A549 (cell line): ENCODE results near the gene NEGR1. TPM values are rescaled to one million over a fixed set of nuclear protein-coding genes. Genes with fewer than 3 reads are reported as not detected.

Experiments
- ATAC-seq, 2 experiments: fragments of 200-7000 bp in 1 of 2; fragments of >200 bp in 1 of 2; cut with Nextera tagmentation in 1 of 2; cut with Tn5 transposase in 1 of 2; 3 replicates each; pipeline versions ENCODE4 v1.8.0 to v1.9.1; 2018 to 2020; ENCODE audit warnings: mild to moderate bottlenecking in 1 of 2, moderate library complexity in 1 of 2
- CTCF ChIA-PET: fragments of 300-600 bp; sonication (Branson Sonifier 250); formaldehyde crosslinking; extraction: SDS; loops from one replicate; lab custom pipeline; 2021; ENCODE audit warnings: antibody characterized with exemption, inconsistent platforms; lab: Yijun Ruan, JAX
- POLR2A ChIA-PET: fragments of 350-600 bp; formaldehyde crosslinking; extraction: SDS; loops from one replicate; lab custom pipeline; 2021; ENCODE audit warnings: antibody characterized with exemption, inconsistent platforms; lab: Yijun Ruan, JAX
- DNase-seq, 2 experiments: peaks; one replicate each; pipeline versions ENCODE4 v3.0.0 to v3.0.0-alpha.2; 2011 to 2016; ENCODE audit warnings: low read depth in 1 of 2, low spot score in 1 of 2
- FAIRE-seq: peaks from 2 replicates; lab custom pipeline; 2011; peaks lifted over from hg19 to GRCh38; lab: Jason Lieb, UNC
- H3K27ac ChIP-seq, 2 experiments: fragments of >200 bp; sonication (Bioruptor Twin); formaldehyde crosslinking; 3 replicates each; pipeline ENCODE4 v1.5.1; 2016 to 2017
- H3K4me1 ChIP-seq: fragments of >200 bp; sonication (Bioruptor Twin); formaldehyde crosslinking; 3 replicates; pipeline ENCODE4 v1.6.1; 2016
- H3K4me2 ChIP-seq: fragments of >200 bp; sonication (Bioruptor Twin); formaldehyde crosslinking; 3 replicates; pipeline ENCODE4 v1.6.1; 2016
- H3K4me3 ChIP-seq: fragments of >200 bp; sonication (Bioruptor Twin); formaldehyde crosslinking; 3 replicates; pipeline ENCODE4 v1.5.1; 2016
- H3K9me3 ChIP-seq: fragments of >200 bp; sonication (Bioruptor Twin); formaldehyde crosslinking; 3 replicates; pipeline ENCODE4 v1.6.1; 2016
- ATOH8 ChIP-seq: fragments of 250-450 bp; sonication (Bioruptor Pico); IDR thresholded peaks from 2 replicates; pipeline ENCODE4 v1.5.0; 2020; ENCODE audit warnings: low read depth, mild to moderate bottlenecking, moderate library complexity
- BHLHE40 ChIP-seq: IDR thresholded peaks from 2 replicates; pipeline ENCODE4 v1.6.1; 2012; ENCODE audit warnings: low read depth, low read length, inconsistent platforms
- CBX2 ChIP-seq: fragments of 200-600 bp; sonication (generic); IDR thresholded peaks from 2 replicates; pipeline ENCODE4 v1.6.1; 2016; ENCODE audit warnings: low read depth, mild to moderate bottlenecking, borderline replicate concordance
- CEBPB ChIP-seq, 2 experiments: fragments of >200 bp in 1 of 2; sonication (Bioruptor Twin) in 1 of 2; formaldehyde crosslinking in 1 of 2; IDR thresholded peaks; 2 replicates each; pipeline ENCODE4 v1.6.1; 2012 to 2016
- CHD2 ChIP-seq: fragments of 150-350 bp; IDR thresholded peaks from 2 replicates; pipeline ENCODE4 v1.6.1; 2014; ENCODE audit warnings: low read length; ENCODE audit not compliant: partially characterized antibody
- CHD4 ChIP-seq: fragments of 200-600 bp; sonication (generic); IDR thresholded peaks from 2 replicates; pipeline ENCODE4 v1.6.1; 2016; ENCODE audit warnings: antibody characterized with exemption, mild to moderate bottlenecking, borderline replicate concordance
- E2F6 ChIP-seq: IDR thresholded peaks from 2 replicates; pipeline ENCODE4 v1.6.1; 2012; ENCODE audit warnings: low read depth, borderline replicate concordance
- EHMT2 ChIP-seq: fragments of 200-600 bp; sonication (generic); IDR thresholded peaks from 2 replicates; pipeline ENCODE4 v1.6.1; 2016; ENCODE audit warnings: antibody characterized with exemption, low read depth, mild to moderate bottlenecking, moderate library complexity
- FOSB ChIP-seq: fragments of 250-450 bp; sonication (Bioruptor Pico); IDR thresholded peaks from 2 replicates; pipeline ENCODE4 v1.5.0; 2020; ENCODE audit warnings: mild to moderate bottlenecking, moderate library complexity
- FOSL2 ChIP-seq, 2 experiments: fragments of 450-650 bp in 1 of 2; fragments of >200 bp in 1 of 2; sonication (Bioruptor Twin) in 1 of 2; formaldehyde crosslinking; IDR thresholded peaks; 2 replicates each; pipeline versions ENCODE4 v1.5.0 to v1.6.1; 2016 to 2020; ENCODE audit warnings: mild to moderate bottlenecking in 1 of 2, moderate library complexity in 1 of 2
- GATA3 ChIP-seq: IDR thresholded peaks from 2 replicates; pipeline ENCODE4 v1.6.1; 2012; ENCODE audit warnings: borderline replicate concordance
- HDAC2 ChIP-seq: fragments of 200-600 bp; sonication (generic); IDR thresholded peaks from 2 replicates; pipeline ENCODE4 v1.6.1; 2016
- HES2 ChIP-seq: fragments of >200 bp; sonication (Bioruptor Twin); formaldehyde crosslinking; IDR thresholded peaks from 2 replicates; pipeline ENCODE4 v1.6.1; 2016
- HEYL ChIP-seq: fragments of 250-450 bp; sonication (Bioruptor Pico); IDR thresholded peaks from 2 replicates; pipeline ENCODE4 v1.8.0; 2021; ENCODE audit warnings: mild to moderate bottlenecking, moderate library complexity
- HMGXB4 ChIP-seq: fragments of 250-450 bp; sonication (Bioruptor Pico); IDR thresholded peaks from 2 replicates; pipeline ENCODE4 v1.5.0; 2021; ENCODE audit warnings: mild to moderate bottlenecking, moderate library complexity, borderline replicate concordance
- HOXB5 ChIP-seq: fragments of 250-450 bp; sonication (Bioruptor Pico); IDR thresholded peaks from 2 replicates; pipeline ENCODE4 v1.5.0; 2020; ENCODE audit warnings: mild to moderate bottlenecking, moderate library complexity
- JUN ChIP-seq, 2 experiments: fragments of >200 bp; sonication (Bioruptor Twin); formaldehyde crosslinking; IDR thresholded peaks; 2 replicates in 1 of 2; 3 replicates in 1 of 2; pipeline ENCODE4 v1.6.1; 2016 to 2017
- MAZ ChIP-seq: fragments of 150-350 bp; IDR thresholded peaks from 2 replicates; pipeline ENCODE4 v1.6.1; 2014; ENCODE audit warnings: antibody characterized with exemption, low read depth, low read length, borderline replicate concordance
- MYC ChIP-seq: IDR thresholded peaks from 2 replicates; pipeline ENCODE4 v1.6.1; 2012; ENCODE audit warnings: mild to moderate bottlenecking, inconsistent platforms, low read length, improper control_type of control experiment, borderline replicate concordance
- NFE2L2 ChIP-seq: fragments of 150-350 bp; conservative IDR thresholded peaks from 2 replicates; pipeline ENCODE4 v1.6.1; 2014; ENCODE audit warnings: low read length
- PHF8 ChIP-seq: fragments of 200-600 bp; sonication (generic); IDR thresholded peaks from 2 replicates; pipeline ENCODE4 v1.6.1; 2016; ENCODE audit warnings: low read depth, mild to moderate bottlenecking, antibody characterized with exemption, moderate library complexity, borderline replicate concordance
- POLR2A ChIP-seq: IDR thresholded peaks from 2 replicates; pipeline ENCODE4 v1.6.1; 2012; ENCODE audit warnings: mild to moderate bottlenecking, low read length
- POLR2AphosphoS2 ChIP-seq: conservative IDR thresholded peaks from 2 replicates; pipeline ENCODE4 v1.6.1; 2012; ENCODE audit warnings: low read length, improper control_type of control experiment, inconsistent platforms
- RNF2 ChIP-seq: fragments of 200-600 bp; sonication (generic); IDR thresholded peaks from 2 replicates; pipeline ENCODE4 v1.6.1; 2016; ENCODE audit warnings: low read depth, mild to moderate bottlenecking, antibody characterized with exemption, moderate library complexity, borderline replicate concordance
- TFCP2L1 ChIP-seq: fragments of 250-450 bp; sonication (Bioruptor Pico); IDR thresholded peaks from 2 replicates; pipeline ENCODE4 v1.5.0; 2021; ENCODE audit warnings: mild to moderate bottlenecking
- ZFP36 ChIP-seq: fragments of 450-650 bp; IDR thresholded peaks from 2 replicates; pipeline ENCODE4 v1.6.1; 2014; ENCODE audit warnings: borderline replicate concordance; ENCODE audit not compliant: partially characterized antibody
- WGBS: methylation state at CpG from one replicate; pipeline ENCODE4 v1.1.6; 2017; ENCODE audit errors: missing lambda C conversion rate; 5-methylcytosine and 5-hydroxymethylcytosine counted together
- polyA plus RNA-seq, 4 experiments: library from polyadenylated mRNA; depleted of rRNA in 3 of 4; stranded (reverse); fragments of >200 nt; fragmentation: RNase III in 1 of 4; extraction: RNeasy Plus Mini Kit Qiagen cat#74134 plus additional on column Dnase treatment in 1 of 4; gene quantifications; 2 replicates in 3 of 4; 3 replicates in 1 of 4; pipeline ENCODE4 v1.2.3, GENCODE V29; 2011 to 2017

The NEGR1 gene
- polyA plus RNA-seq, 2 of the 4 experiments (the other 2 are of a cell fraction), result not detected

GRCh38 chr1:71967670-71968069, 314.7 kb downstream of the NEGR1 start:
- ChIA-PET CTCF (no interaction called here), POLR2A (no interaction called here)
- WGBS, result 40% methylated on average over 2 of the region's 2 CpGs
- H3K4me2 ChIP-seq, result no peak overlapping the region
- no peak for ATAC-seq
- DNase-seq, result no peak
- no peak for FAIRE-seq
- TF ChIP-seq JUN (IDR thresholded peaks at IDR 0.05) (no peak), BHLHE40 (no peak), ZFP36 (no peak), HDAC2 (no peak), NFE2L2 (no peak), MYC (no peak), GATA3 (no peak), TFCP2L1 (CRISPR knock-in tag) (no peak), CBX2 (no peak), FOSB (CRISPR knock-in tag) (no peak), HEYL (no peak), RNF2 (no peak), HMGXB4 (no peak), HOXB5 (CRISPR knock-in tag) (no peak), EHMT2 (no peak), E2F6 (no peak), CHD2 (no peak)
- no peaks in the 10 kb centered on the region for H3K9me3 ChIP-seq
- H3K4me3 ChIP-seq, result no peak overlapping the region
- no peaks in the 10 kb centered on the region for H3K4me1 ChIP-seq
- H3K27ac ChIP-seq, result no peak overlapping the region

GRCh38 chr1:71964188-71964587, 318.2 kb downstream of the NEGR1 start:
- Histone ChIP-seq H3K4me1 (no peaks in the 10 kb centered on the region), H3K4me3 (no peak overlapping the region), H3K27ac (no peak overlapping the region), H3K9me3 (no peaks in the 10 kb centered on the region), H3K4me2 (no peak overlapping the region)
- DNase-seq (no peak), FAIRE-seq (no peak), ATAC-seq (no peak)
- no peak for TF ChIP-seq CEBPB (IDR thresholded peaks at IDR 0.05)
- no peak for TF ChIP-seq FOSL2 (IDR thresholded peaks at IDR 0.05)
- no peak for TF ChIP-seq FOSL2 (CRISPR knock-in tag; IDR thresholded peaks at IDR 0.05)
- no peak for TF ChIP-seq POLR2A
- no peak for TF ChIP-seq HOXB5 (CRISPR knock-in tag)
- TF ChIP-seq MAZ, result no peak
- TF ChIP-seq POLR2AphosphoS2, result no peak
- no peak for TF ChIP-seq CBX2
- TF ChIP-seq CHD4, result no peak
- TF ChIP-seq PHF8, result no peak
- TF ChIP-seq JUN (IDR thresholded peaks at IDR 0.05), result no peak
- no peak for TF ChIP-seq ATOH8
- no peak for TF ChIP-seq HES2
- no peak for TF ChIP-seq GATA3
- no peak for TF ChIP-seq ZFP36
- WGBS, result 32% methylated on average over 5 of the region's 6 CpGs
- ChIA-PET POLR2A (no interaction called here), CTCF (no interaction called here)
